GM18519 (cell line): ENCODE data around the gene FAM76B.

Experiments used
- ATAC-seq: cut with Tn5 transposase; IDR thresholded peaks from one replicate; pipeline ENCODE4 v1.9.1; 2021; ENCODE audit warnings: mild to moderate bottlenecking, moderate library complexity; ENCODE audit not compliant: unreplicated experiment, low FRiP score

FAM76B gene

GRCh38 chr11:95734009-95734572 is 55.5 kb downstream of the FAM76B start:
- no peak for ATAC-seq

DNA sequence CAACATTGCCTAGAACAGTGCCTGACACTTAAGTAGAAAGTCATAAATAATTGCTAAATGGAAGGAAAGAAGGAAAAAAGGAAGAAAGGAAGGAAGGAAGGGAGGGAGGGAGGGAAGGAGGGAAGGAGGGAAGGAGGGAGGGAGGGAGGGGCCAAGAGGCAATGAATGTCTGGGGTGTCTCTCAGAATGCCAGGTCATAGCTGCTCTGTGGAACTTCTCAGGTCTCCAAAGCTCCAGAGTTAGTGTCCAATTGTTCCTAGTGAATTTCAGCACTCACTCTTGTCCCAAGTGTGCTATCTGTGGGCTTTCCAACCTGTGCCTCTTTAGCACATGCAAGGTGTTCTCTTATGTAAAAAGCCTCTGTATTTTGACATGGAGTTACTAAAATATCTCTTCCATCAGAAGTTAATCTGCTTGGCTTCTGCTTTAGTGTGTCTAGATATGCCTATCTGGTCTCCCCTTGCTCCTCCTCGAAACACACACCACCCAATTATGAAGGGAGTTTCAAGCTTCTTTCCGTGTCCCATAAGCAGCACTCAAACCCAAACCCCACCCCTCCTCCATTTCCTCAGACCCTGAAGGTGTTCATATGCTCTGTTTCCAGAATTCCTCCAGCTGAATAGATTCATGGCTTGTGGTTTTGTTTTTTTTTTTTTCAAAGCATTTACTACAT is 56.5 kb downstream of the FAM76B start:
- no peak for ATAC-seq

DNA sequence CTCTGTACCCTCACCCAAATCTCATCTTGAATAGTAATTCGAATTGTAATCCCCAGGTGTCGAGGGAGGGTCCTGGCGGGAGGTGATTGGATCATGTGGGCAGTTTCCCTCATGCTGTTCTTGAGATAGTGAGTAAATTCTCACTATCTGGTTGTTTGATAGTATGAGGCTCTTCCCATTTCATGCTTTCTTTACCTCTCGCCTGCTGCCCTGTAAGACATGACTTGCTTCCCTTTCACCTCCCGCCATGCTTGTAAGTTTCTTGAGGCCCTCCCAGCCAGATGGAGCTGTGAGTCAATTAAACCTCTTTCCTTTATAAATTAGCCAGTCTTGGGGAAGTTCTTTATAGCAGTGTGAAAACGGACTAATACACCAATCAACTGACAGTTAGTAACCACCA is 60.1 kb downstream of the FAM76B start:
- no peak for ATAC-seq

DNA sequence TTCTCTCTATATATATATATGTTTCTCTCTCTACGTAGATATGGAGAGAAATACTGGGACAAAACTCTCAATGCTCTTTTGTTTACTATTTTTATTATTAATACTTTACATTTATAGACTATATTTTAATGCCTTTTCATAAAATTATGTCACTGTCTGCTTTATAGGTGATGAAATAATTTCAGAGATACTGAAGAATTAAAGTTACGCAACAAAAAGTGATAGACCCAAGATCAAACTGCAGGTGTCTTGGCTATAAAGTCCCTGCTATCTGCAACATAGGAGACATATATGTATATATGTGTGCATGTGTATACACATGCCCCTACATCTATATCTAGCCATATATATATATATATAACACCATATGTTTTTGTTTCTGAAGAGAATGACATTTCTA is 60.8 kb downstream of the FAM76B start:
- ATAC-seq: no peak

DNA sequence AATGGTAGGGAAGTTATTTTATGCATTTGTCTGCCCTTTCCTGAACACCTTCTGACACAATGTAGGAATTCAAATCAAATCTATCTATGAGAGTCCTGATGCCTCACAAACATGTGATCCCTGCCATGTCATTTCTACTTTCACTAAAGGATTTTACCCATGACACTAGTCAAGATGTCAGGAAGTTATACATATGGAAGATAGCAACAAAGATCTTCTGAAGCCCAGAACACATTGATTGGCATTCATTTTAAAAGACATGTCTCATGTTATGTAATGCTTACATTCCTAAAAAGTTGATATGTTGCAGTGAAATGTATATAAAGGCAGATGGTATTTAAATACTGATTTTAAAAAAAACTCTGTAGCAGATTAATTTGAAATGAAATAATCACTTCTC is 61.5 kb downstream of the FAM76B start:
- ATAC-seq: no peak

DNA sequence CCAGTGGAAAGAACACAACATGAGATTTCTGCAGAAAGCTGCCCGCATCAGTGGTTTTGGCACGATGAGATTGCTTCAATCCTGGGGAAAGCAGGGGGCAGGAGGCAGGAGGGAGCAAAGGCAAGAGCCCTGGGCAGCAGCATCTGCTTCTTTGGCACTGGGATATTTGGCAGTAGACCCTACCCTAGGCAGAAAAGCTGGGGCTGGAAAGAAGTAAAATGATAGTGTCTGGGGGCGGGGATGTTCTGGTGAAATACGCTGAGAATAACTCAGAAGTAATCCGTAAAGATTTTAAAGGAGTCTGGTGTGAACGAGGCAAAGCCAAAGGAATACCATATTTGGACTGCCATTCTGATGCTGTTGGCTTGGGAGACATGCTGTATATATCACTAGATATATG is 62.0 kb downstream of the FAM76B start:
- no peak for ATAC-seq

- no peak for ATAC-seq
Observed at GRCh38 chr11:95727111-95727510, 62.5 kb downstream of the FAM76B start.

DNA sequence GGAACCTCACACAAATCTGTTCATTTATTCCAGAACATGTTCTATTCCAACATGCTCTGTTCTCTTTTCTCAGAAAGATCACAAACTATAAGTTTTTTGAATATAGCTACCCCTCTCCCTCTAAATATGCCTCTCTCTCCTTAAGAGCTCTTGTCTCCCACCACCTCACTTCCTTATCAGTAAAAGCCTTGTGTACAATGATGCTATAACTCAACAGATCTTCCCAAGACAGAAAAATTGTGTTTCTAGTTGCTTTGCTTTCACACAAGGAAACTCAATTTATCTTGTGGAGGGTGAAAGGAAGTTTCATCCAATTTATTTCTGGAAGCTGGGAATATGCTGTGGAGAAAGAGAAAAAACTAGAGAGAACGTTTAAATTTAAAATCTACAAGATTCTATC is 64.4 kb downstream of the FAM76B start:
- ATAC-seq: no peak

- ATAC-seq: no peak
Observed at GRCh38 chr11:95723361-95723942, 66.1 kb downstream of the FAM76B start.

GRCh38 chr11:95720195-95720594 is 69.4 kb downstream of the FAM76B start:
- no peak for ATAC-seq
